Karpas-422 (cell line): ENCODE measurements around the gene PPOX. TPM values are rescaled to one million over a fixed set of nuclear protein-coding genes. Genes with fewer than 3 reads are reported as not detected.

Experiments used
- DNase-seq: peaks from one replicate; pipeline ENCODE4 v3.0.0-alpha.2; 2015
- H2AFZ ChIP-seq: fragments of 200-600 bp; sonication (generic); 2 replicates; pipeline ENCODE4 v1.6.1; 2014; ENCODE audit warnings: antibody characterized with exemption, low read length, mixed read lengths
- H3K27ac ChIP-seq: fragments of 200-600 bp; sonication (generic); 2 replicates; pipeline ENCODE4 v1.5.1; 2014; ENCODE audit warnings: mild to moderate bottlenecking, low read length, moderate library complexity
- H3K27me3 ChIP-seq: fragments of 200-600 bp; sonication (generic); 2 replicates; pipeline ENCODE4 v1.6.1; 2014; ENCODE audit warnings: low read length, mixed read lengths
- H3K36me3 ChIP-seq: fragments of 200-600 bp; sonication (generic); 2 replicates; pipeline ENCODE4 v1.6.1; 2014; ENCODE audit warnings: low read length, mixed read lengths; ENCODE audit not compliant: insufficient read depth
- H3K4me1 ChIP-seq: fragments of 200-600 bp; sonication (generic); 2 replicates; pipeline ENCODE4 v1.6.1; 2014; ENCODE audit warnings: mild to moderate bottlenecking, low read length, mixed read lengths
- H3K4me2 ChIP-seq: fragments of 200-600 bp; sonication (generic); 2 replicates; pipeline ENCODE4 v1.6.1; 2014; ENCODE audit warnings: low read length, low read depth, mild to moderate bottlenecking; ENCODE audit not compliant: poor library complexity, severe bottlenecking
- H3K4me3 ChIP-seq: fragments of 200-600 bp; sonication (generic); 2 replicates; pipeline ENCODE4 v1.5.1; 2014; ENCODE audit warnings: mild to moderate bottlenecking, antibody characterized with exemption, low read length, mixed read lengths
- H3K79me2 ChIP-seq: fragments of 200-600 bp; sonication (generic); 2 replicates; pipeline ENCODE4 v1.6.1; 2014; ENCODE audit warnings: mild to moderate bottlenecking, low read length, mixed read lengths
- H3K9ac ChIP-seq: fragments of 200-600 bp; sonication (generic); 2 replicates; pipeline ENCODE4 v1.6.0; 2014; ENCODE audit warnings: low read length
- H3K9me2 ChIP-seq: fragments of 200-600 bp; sonication (generic), shearing (Covaris generic); replicated peaks from 2 replicates; pipeline ENCODE4 v1.6.0; 2014; ENCODE audit warnings: mild to moderate bottlenecking, low read length, moderate library complexity; ENCODE audit not compliant: insufficient read depth
- H3K9me3 ChIP-seq: fragments of 300-700, 200-600 bp; sonication (generic); 2 replicates; pipeline ENCODE4 v1.6.1; 2014; ENCODE audit warnings: low read length, mixed read lengths
- H4K20me1 ChIP-seq: fragments of 200-600 bp; sonication (generic); 2 replicates; pipeline ENCODE4 v1.6.1; 2014; ENCODE audit warnings: mild to moderate bottlenecking, antibody characterized with exemption, low read length, low read depth; ENCODE audit not compliant: insufficient read depth
- total RNA-seq: library from RNA; depleted of rRNA; stranded (reverse); fragments of >200 nt; shearing (Covaris generic); gene quantifications from 2 replicates; pipeline ENCODE4 v1.2.3, GENCODE V29; 2014; ENCODE audit warnings: low replicate concordance

Gene PPOX
- total RNA-seq, 1 experiment from 2014 or later = 60.8 TPM

DNA sequence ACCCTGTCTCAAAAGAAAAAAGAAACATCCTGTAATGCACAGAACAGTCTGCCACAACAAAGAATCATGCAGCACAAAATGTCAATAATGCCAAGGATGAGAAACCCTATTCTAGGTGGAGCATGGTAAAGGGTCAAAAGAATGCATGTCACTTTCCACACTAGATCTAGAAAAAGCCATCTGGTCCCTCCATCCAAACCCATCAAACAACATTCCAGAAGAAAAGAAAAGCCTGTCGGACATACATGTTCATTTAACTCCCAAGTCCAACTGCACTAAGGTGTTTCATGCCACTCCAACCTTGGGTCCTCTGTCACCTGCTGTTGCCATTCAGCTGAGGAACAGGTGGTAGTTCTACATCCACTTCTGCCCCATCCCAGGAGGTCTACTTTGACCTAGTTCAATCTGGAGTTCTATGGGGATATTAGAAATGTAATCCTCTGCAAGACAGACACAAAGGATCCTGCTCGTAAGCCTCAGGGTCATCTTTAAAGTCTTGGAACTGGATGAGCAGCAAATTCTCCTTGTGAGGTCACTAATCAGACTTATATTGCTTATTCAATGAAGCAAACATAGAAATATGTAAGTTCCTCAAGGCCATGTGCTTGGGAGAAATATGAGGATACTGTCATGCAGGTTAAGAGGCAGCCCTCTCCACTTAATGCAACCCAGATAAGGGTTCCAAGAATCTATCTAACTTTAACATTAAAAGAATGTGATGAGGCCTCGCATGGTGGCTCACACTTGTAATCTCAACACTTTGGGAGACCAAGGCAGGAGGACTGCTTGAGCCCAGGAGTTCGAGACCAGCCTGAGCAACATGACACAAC is 37.4 kb upstream of the PPOX start:
- no peak for DNase-seq
- Histone ChIP-seq H3K36me3 (peaks cover 28% of the 10 kb centered on the region), H4K20me1 (no peaks in the 10 kb centered on the region), H3K9me3 (no peaks in the 10 kb centered on the region), H3K4me3 (no peak overlapping the region), H3K79me2 (peaks cover 74% of the 10 kb centered on the region), H3K4me2 (no peak overlapping the region), H3K4me1 (peaks cover 32% of the 10 kb centered on the region), H3K9me2 (no peaks in the 10 kb centered on the region), H3K27ac (no peak overlapping the region), H3K27me3 (no peaks in the 10 kb centered on the region), H3K9ac (no peak overlapping the region), H2AFZ (no peak overlapping the region)

DNA sequence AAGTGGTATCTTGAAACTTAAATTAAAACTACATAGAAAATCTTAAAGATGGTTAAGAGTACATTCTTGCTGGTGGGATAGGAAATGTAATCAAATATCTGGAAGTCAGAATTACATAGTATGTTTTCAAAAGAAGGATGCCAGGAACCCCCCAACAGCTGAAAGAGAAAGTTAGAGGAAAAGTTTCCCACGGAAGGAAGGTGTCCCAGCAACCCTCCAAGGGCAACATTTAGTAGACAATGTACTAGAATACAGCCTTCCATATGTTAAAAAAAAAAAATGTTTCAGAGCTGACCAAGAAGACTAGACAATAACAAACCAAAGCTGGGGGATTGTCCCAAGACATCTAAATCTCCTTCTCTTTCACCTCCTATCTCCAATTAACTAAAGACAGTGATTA is 36.0 kb upstream of the PPOX start:
- no peaks in the 10 kb centered on the region for H4K20me1 ChIP-seq
- peak overlapping the region; percentile 89 for H3K4me2 ChIP-seq
- no peaks in the 10 kb centered on the region for H3K27me3 ChIP-seq
- H3K9me3 ChIP-seq = no peaks in the 10 kb centered on the region
- peaks cover 28% of the 10 kb centered on the region for H3K36me3 ChIP-seq
- no peak overlapping the region for H3K27ac ChIP-seq
- DNase-seq = no peak
- H3K9me2 ChIP-seq = no peaks in the 10 kb centered on the region
- no peak overlapping the region for H3K9ac ChIP-seq
- no peak overlapping the region for H2AFZ ChIP-seq
- peaks cover 34% of the 10 kb centered on the region for H3K4me1 ChIP-seq
- H3K4me3 ChIP-seq = no peak overlapping the region
- H3K79me2 ChIP-seq = peaks cover 81% of the 10 kb centered on the region

DNA sequence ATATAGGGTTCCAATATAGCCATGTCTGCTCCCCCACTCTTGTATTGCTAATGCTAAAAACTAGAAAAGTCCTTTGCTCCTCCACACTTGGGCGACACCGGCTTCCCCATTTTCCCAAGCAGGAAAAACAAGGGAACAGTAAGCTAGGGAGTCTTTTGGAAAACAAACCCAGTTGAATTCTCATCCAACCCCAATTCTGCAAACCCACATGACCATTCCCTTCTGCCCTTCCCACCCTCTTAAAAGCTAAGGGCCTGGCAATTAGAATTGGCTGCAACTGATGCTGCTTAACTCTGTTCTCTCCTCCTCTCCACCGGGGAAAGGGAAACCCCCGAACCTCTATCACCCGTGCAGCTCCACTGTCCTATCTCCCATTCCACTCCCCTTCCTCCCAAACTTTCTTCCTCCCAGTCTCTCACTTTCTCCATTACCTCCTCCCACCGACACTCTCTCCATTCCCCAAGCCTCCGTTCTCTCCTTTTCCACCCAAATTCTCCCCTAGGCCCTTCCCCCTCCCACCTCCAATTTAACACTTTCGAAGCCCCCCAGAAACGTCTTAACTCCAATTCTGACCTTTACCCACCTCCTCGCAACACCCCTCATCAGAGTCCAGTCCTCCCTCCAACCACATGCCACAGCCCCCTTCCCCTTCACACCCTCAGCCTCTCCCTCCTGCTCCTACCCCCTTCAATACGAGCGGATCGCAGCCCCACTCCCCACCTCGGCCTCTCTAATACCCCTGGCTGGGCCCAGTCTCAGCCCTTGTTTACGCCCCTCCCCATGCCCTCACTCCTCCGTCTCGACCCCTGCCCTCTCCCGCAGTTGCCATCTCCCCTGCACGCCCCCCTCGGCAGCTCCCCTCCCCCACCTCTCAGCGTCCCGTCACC is 34.5 kb upstream of the PPOX start:
- peaks cover 72% of the 10 kb centered on the region for H3K79me2 ChIP-seq
- no peak overlapping the region for H2AFZ ChIP-seq

DNA sequence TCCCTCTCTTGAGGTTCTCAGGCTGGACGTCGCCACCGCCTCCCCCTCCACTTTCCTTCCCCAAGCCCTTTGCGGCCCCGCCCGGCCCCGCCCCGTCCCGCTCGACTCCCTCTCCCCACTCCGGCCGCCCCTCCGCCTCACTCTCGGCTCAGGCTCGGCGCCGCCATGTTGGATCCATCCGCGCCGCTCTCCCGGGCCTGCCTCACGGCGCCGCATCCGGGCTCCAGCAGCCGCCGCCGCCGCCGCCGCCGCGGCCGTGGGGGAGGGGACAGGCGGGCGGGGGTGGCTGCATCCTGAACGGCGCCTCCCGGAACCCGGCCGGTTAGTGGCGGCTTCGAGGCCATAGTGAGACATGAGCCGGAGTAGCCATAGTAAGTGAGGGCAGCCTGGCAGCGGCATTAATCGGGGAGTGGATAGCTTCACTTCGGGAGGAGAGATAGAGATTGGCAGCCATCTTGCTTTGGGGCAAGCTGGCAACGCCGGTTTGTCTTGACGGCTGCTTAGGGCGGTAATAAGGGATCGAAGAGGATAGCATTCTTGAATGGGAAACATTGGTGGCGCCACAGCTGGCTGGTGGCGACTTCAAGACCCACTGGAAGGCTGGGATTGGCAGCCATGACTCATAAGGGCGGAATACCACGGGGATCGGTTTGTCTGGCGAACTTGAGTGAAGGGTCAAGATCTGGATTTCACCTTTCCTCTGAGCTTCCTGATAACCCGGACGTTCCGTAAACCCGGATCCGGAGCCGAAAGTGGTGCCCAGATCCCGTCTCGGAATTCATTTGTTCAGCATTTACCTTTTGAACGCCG is 33.6 kb upstream of the PPOX start, which contains the start of gene DEDD:
TSS of gene DEDD (minus strand) at position 258 of the 810 bp plus-strand sequence. CDS start 8,205 bp downstream, outside the sequence.
- peaks cover 65% of the 10 kb centered on the region for H3K79me2 ChIP-seq
- H3K36me3 ChIP-seq = peaks cover 13% of the 10 kb centered on the region
- peak within 1 kb of the TSS; percentile 87 for H3K9ac ChIP-seq
- peaks cover 30% of the 10 kb centered on the region for H3K4me1 ChIP-seq
- H4K20me1 ChIP-seq = no peaks in the 10 kb centered on the region
- no peaks in the 10 kb centered on the region for H3K9me3 ChIP-seq
- peak within 1 kb of the TSS; percentile 90 for H3K4me3 ChIP-seq
- H3K4me2 ChIP-seq = peak within 1 kb of the TSS; percentile 89
- H3K27ac ChIP-seq = peak within 1 kb of the TSS; percentile 72
- no peaks in the 10 kb centered on the region for H3K9me2 ChIP-seq
- peak within 1 kb of the TSS; percentile 80 for H2AFZ ChIP-seq
- no peaks in the 10 kb centered on the region for H3K27me3 ChIP-seq
- peak; percentile 96 for DNase-seq

More for the DNA sequence above, 34.5 kb upstream of the PPOX start:
- Histone ChIP-seq H3K4me2 (peak overlapping the region; percentile 89), H3K36me3 (peaks cover 21% of the 10 kb centered on the region), H3K9me3 (no peaks in the 10 kb centered on the region), H3K9me2 (no peaks in the 10 kb centered on the region), H3K4me1 (peaks cover 34% of the 10 kb centered on the region), H3K27me3 (no peaks in the 10 kb centered on the region), H3K27ac (peak overlapping the region; percentile 72), H4K20me1 (no peaks in the 10 kb centered on the region), H3K9ac (peak overlapping the region; percentile 87), H3K4me3 (peak overlapping the region; percentile 90)
- DNase-seq = peak; percentile 61

DNA sequence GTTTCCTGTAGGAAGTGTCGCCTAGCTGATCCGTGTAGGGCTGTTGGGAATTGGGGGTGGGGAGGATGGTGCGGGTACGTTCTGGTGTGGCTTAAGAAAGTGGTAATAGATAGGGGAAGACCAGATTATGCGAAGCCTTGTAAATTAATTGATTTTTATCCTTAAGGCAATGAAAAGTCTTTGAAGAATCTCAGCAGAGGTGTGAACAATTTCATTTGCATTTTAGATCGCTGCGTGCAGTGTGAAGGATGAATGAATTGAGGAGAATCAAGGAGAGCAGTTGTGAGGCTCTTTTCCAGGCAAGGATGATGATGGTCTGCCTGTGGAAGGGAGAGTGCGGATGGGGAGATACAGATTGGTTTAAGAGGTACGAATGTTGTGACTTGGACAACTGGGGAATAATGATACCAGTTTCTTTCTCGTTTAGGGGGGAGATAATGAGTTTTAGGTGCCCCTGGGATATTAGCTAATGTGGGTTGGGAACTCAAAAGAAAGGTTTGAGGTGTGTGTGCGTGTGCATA is 32.9 kb upstream of the PPOX start:
- Histone ChIP-seq H3K4me1 (peaks cover 30% of the 10 kb centered on the region), H3K4me3 (peak overlapping the region; percentile 90)

DNA sequence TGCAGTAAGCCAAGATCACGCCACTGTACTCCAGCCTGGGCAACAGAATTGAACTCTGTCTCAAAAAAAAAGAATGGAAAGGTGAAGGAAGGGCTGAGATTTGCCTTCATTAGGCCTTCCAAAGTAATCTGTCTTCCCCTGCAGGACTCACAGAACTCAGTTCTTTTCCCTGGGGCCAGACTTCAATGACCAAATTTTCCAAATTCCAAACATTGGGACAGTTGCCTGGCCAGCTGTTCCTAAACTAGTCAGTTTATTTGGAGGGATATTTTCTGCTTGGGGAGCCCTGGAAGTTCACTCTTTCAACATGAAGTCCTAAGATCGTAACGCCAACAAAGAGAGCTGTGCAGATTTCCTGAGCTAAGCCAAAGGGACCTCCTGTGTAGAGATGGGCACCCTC is 28.3 kb upstream of the PPOX start:
- Histone ChIP-seq H3K4me3 (no peak overlapping the region), H3K9me2 (no peaks in the 10 kb centered on the region), H3K36me3 (no peaks in the 10 kb centered on the region), H3K4me2 (no peak overlapping the region), H3K27me3 (no peaks in the 10 kb centered on the region), H3K27ac (no peak overlapping the region), H3K9ac (no peak overlapping the region), H2AFZ (no peak overlapping the region), H3K79me2 (peaks cover 18% of the 10 kb centered on the region), H3K4me1 (peaks cover 10% of the 10 kb centered on the region), H3K9me3 (no peaks in the 10 kb centered on the region), H4K20me1 (no peaks in the 10 kb centered on the region)
- no peak for DNase-seq

More for the DNA sequence above, 32.9 kb upstream of the PPOX start:
- H3K27ac ChIP-seq = peak overlapping the region; percentile 72
- H3K27me3 ChIP-seq = no peaks in the 10 kb centered on the region
- H3K9ac ChIP-seq = peak overlapping the region; percentile 87
- no peaks in the 10 kb centered on the region for H3K9me2 ChIP-seq
- peak overlapping the region; percentile 80 for H2AFZ ChIP-seq
- peak overlapping the region; percentile 89 for H3K4me2 ChIP-seq
- H3K79me2 ChIP-seq = peaks cover 59% of the 10 kb centered on the region
- no peak for DNase-seq
- H3K9me3 ChIP-seq = no peaks in the 10 kb centered on the region
- H4K20me1 ChIP-seq = no peaks in the 10 kb centered on the region
- H3K36me3 ChIP-seq = peaks cover 8% of the 10 kb centered on the region

DNA sequence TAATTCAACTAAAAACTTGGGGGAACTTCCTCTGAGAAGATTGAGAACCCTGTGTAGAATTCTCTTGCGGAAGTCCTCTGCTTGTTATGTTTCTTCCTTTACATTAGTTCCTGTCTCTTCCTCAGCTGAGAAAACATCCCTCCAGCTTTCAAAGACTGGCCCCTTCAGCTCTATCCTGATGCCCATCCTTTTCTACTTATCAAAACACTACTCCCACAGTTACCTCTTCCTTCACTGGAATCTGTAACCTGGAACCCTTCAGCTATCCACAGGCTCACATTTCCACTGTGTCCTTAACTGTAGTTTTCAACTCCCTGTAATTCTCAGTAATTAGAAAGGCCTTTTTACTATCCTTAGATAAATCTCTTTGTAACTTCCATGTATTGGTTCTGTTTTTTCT is 27.8 kb upstream of the PPOX start:
- no peak for DNase-seq
- no peak overlapping the region for H3K4me2 ChIP-seq
- H3K9ac ChIP-seq = no peak overlapping the region
- H3K9me2 ChIP-seq = no peaks in the 10 kb centered on the region
- H3K4me3 ChIP-seq = no peak overlapping the region
- H3K79me2 ChIP-seq = peaks cover 12% of the 10 kb centered on the region
- peaks cover 6% of the 10 kb centered on the region for H3K4me1 ChIP-seq
- H3K36me3 ChIP-seq = no peaks in the 10 kb centered on the region
- H3K9me3 ChIP-seq = no peaks in the 10 kb centered on the region
- no peak overlapping the region for H3K27ac ChIP-seq
- H4K20me1 ChIP-seq = no peaks in the 10 kb centered on the region
- no peaks in the 10 kb centered on the region for H3K27me3 ChIP-seq
- H2AFZ ChIP-seq = no peak overlapping the region
